NT2/D1 (cell line): ENCODE measurements around the gene EDC3.

ENCODE experiments used
- DNase-seq: peaks from one replicate; pipeline ENCODE4 v3.0.0-alpha.2; 2011; ENCODE audit warnings: low read depth, low spot score
- H3K27me3 ChIP-seq: 2 replicates; pipeline ENCODE4 v1.6.0; 2011; ENCODE audit warnings: mild to moderate bottlenecking; ENCODE audit not compliant: insufficient read length, insufficient read depth
- H3K36me3 ChIP-seq: 2 replicates; pipeline ENCODE4 v1.6.1; 2011; ENCODE audit warnings: mild to moderate bottlenecking, low read length, mixed read lengths; ENCODE audit not compliant: insufficient read depth, insufficient read length
- H3K4me1 ChIP-seq: 2 replicates; pipeline ENCODE4 v1.5.1; 2011; ENCODE audit not compliant: insufficient read depth, insufficient read length
- H3K4me3 ChIP-seq: 2 replicates; pipeline ENCODE4 v1.5.1; 2011; ENCODE audit warnings: low read depth; ENCODE audit not compliant: insufficient read length
- H3K9ac ChIP-seq: 2 replicates; pipeline ENCODE4 v1.6.0; 2011; ENCODE audit warnings: low read depth; ENCODE audit not compliant: insufficient read length
- H3K9me3 ChIP-seq: 2 replicates; pipeline ENCODE4 v1.5.1; 2011; ENCODE audit warnings: mild to moderate bottlenecking, low read length; ENCODE audit not compliant: insufficient read depth
- SUZ12 ChIP-seq: IDR thresholded peaks from 2 replicates; pipeline ENCODE4 v1.6.1; 2011; ENCODE audit not compliant: insufficient read length, insufficient read depth; ENCODE audit errors: extremely low read depth
- YY1 ChIP-seq: IDR thresholded peaks from 2 replicates; pipeline ENCODE4 v1.6.1; 2011; ENCODE audit not compliant: insufficient read length, insufficient read depth
- ZNF274 ChIP-seq: IDR thresholded peaks from 2 replicates; pipeline ENCODE4 v1.6.1; 2011; ENCODE audit warnings: mild to moderate bottlenecking, low read depth, low read length

The EDC3 gene

DNA sequence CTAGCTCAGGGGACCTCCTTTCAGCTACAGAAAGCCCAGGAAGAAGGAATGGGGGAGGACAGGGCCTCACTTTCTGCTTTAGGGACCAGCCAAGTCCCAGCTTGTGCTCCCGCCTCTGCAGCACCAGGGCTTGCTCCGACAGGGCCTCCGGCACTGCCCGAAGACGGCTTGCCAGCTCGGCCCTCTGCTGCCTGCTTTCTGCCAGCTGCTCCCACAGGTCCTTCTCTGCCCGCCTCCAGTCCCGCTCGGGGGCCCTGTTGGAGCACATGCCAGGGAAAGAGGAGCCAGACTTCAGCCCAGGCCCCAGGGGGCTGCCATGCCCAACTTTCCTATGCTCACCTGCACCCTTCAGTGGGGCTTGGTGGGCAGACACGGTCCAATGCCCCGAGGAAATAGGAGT is 84.5 kb downstream of the EDC3 start:
- TF ChIP-seq YY1 (no peak), ZNF274 (no peak), SUZ12 (no peak)
- no peak overlapping the region for H3K9ac ChIP-seq
- H3K27me3 ChIP-seq, result peaks cover 12% of the 10 kb centered on the region
- H3K9me3 ChIP-seq, result no peaks in the 10 kb centered on the region
- no peak overlapping the region for H3K4me3 ChIP-seq
- DNase-seq, result no peak
- H3K4me1 ChIP-seq, result peaks cover 11% of the 10 kb centered on the region
- no peaks in the 10 kb centered on the region for H3K36me3 ChIP-seq

DNA sequence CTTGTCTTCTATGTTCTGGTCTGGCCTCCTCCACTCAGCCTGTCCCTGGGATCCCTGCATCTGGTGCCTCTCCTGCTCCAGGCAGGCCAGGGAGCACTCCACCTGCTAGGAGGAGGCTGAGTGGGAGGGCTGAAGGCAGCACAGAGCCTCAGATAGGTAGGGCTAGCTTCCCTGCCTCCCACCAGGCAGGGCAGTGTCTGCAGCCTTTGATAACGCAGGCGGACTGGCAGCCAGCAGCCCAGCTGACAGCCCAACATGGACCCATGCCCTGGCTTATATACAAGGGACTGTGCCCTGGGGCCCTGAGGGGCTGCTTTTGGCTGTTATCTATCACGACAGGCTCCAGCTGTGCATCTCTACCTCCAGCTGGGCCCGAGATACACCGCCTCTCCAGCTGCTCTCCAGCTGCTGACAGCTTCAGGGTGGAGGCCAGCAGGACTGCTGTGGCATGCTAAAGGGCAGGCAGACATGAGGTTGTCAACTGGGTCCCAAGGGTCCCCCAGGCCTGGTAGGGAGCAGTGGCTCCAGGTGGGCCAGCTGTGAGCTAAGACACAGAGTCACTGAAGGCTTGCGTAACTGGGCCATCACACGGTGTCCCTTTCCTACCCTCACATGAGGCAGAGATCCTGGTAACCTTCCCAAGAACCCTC is 85.4 kb downstream of the EDC3 start:
- no peaks in the 10 kb centered on the region for H3K9me3 ChIP-seq
- H3K27me3 ChIP-seq, result peaks cover 12% of the 10 kb centered on the region
- peaks cover 11% of the 10 kb centered on the region for H3K4me1 ChIP-seq
- no peak for TF ChIP-seq SUZ12
- TF ChIP-seq YY1, result no peak
- no peak for TF ChIP-seq ZNF274
- no peak overlapping the region for H3K9ac ChIP-seq
- no peak overlapping the region for H3K4me3 ChIP-seq
- H3K36me3 ChIP-seq, result no peaks in the 10 kb centered on the region
- DNase-seq, result no peak

DNA sequence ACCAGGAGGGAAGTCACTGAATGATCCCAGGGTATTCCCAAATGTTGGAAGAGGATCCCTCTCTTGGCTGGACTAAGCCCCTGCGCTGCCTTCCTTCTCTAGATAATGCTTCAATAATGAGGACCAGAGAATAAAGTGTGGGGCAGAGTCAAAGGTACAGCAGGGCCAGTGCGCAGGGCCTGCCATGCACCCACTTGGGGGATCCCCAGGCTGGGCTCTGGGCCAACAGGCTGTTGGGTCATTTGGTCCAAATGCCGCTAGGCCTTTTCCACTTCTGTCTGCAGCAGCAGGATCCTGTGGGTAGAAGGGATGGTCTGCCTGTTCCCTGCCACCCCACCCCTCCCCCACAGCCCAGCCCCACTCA is 85.9 kb downstream of the EDC3 start:
- peaks cover 12% of the 10 kb centered on the region for H3K27me3 ChIP-seq
- TF ChIP-seq YY1 (no peak), SUZ12 (no peak), ZNF274 (no peak)
- H3K4me3 ChIP-seq, result no peak overlapping the region
- H3K9ac ChIP-seq, result no peak overlapping the region
- H3K36me3 ChIP-seq, result no peaks in the 10 kb centered on the region
- H3K4me1 ChIP-seq, result peaks cover 11% of the 10 kb centered on the region
- H3K9me3 ChIP-seq, result no peaks in the 10 kb centered on the region
- no peak for DNase-seq

GRCh38 chr15:74608786-74609185 is 87.0 kb downstream of the EDC3 start:
- Histone ChIP-seq H3K9ac (no peak overlapping the region), H3K36me3 (no peaks in the 10 kb centered on the region), H3K4me1 (peaks cover 11% of the 10 kb centered on the region), H3K9me3 (no peaks in the 10 kb centered on the region), H3K27me3 (peaks cover 12% of the 10 kb centered on the region), H3K4me3 (no peak overlapping the region)
- no peak for DNase-seq
- no peak for TF ChIP-seq YY1
- no peak for TF ChIP-seq SUZ12
- no peak for TF ChIP-seq ZNF274

DNA sequence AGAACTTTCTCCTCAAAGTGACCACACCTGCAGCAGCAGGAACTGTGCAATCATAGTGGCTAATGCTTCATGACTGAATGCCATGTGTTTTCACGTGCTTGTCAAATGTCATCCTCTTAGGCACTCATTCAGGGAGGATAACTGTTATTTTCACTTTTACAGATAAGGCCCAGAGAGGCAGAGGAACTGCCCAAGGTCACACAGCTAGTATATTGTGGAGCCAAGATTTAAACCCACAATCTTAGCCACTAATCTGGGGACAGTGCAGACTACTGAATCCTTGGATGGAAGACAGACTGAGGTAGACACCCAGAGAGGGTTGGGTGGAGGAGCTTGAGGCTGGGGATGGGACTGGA is 90.1 kb downstream of the EDC3 start:
- DNase-seq, result no peak
- TF ChIP-seq ZNF274 (no peak), SUZ12 (no peak), YY1 (no peak)
- Histone ChIP-seq H3K36me3 (no peaks in the 10 kb centered on the region), H3K4me1 (peaks cover 28% of the 10 kb centered on the region), H3K4me3 (no peak overlapping the region), H3K27me3 (no peaks in the 10 kb centered on the region), H3K9me3 (no peaks in the 10 kb centered on the region), H3K9ac (no peak overlapping the region)

DNA sequence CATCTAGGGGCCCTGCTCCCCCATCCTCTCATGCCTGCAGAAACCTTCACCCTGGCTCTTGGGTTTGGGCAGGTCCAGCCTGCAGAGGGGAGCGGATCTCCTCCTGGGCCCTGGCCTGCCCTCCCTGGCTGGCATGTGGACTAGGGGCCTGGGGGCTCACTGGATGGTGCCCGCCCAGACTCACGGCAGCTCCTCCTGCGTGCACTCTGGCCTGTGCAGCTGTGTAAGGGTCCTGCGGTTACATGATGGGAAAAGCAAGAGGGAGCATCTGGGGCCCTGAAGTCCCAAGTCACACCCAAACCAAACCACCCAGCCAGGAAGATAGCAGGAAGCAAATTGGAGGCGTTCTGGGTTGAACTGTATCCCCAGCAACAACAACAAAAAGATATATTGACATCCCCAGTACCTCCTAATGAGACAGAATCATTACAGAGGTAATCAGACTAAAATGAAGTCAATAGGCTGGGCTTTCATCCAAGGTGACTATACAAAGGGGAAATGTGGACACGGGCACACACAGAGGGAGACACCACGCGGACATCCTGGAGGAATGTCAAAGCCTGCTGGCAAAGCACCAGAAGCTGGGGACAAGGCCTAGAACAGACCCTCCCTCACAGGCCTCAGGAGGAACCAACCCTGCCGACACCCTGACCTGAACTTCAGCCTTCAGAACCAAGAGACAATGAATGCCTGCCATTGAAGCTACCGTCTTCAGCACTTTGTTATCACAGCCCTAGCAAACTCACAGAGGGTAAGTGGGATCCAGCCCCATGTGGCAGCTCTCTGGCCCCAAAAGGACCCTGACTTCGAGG is 90.6 kb downstream of the EDC3 start:
- TF ChIP-seq YY1 (no peak), SUZ12 (no peak), ZNF274 (no peak)
- Histone ChIP-seq H3K4me1 (peaks cover 27% of the 10 kb centered on the region), H3K9me3 (no peaks in the 10 kb centered on the region), H3K9ac (no peak overlapping the region), H3K4me3 (no peak overlapping the region), H3K27me3 (no peaks in the 10 kb centered on the region), H3K36me3 (peaks cover 3% of the 10 kb centered on the region)
- DNase-seq, result no peak

DNA sequence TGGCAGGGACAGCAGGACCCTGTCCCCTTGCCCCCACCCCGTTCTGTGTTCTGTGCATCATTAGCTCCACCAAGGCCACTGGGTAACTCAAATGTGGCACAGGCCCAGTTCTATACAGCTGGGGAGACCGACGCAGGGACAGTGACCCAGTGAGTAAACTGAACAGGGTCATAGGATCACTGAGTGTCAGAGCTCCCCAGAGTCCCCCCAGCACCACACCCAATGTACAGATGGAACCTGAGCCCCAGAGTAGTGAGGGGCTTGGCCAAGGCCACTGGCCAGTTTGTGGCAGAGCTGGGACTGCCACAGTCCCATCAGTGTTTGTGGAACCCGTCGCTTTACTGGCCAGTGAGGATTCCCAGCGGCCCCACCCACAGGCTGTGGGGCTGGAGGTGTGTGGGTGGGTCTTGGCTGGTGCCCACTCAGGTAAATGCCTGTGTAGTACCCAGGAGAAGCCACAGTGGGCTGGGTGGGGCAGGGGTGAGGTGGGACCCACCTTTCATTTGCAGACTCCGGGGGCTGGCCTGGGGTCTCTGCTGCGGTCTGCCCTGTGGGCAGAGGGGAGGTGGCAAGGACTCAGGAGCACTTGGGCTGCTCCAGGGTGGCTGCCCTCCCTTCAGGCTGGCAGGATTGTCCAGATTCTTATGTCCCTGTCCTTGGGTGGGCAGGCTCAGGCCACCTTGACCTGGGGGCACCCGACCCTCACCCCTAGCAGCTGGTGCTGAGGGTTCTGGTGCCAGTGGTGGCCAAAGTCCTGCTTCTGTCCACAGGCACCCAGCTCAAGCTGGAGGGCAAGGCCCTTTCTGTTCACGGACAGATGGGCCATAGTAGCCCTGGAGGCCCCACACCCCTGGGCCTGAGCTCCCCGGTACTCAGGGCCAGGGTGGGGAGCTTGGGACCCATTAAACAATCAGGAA is 91.8 kb downstream of the EDC3 start:
- no peak overlapping the region for H3K9ac ChIP-seq
- no peak for DNase-seq
- no peaks in the 10 kb centered on the region for H3K27me3 ChIP-seq
- H3K4me3 ChIP-seq, result no peak overlapping the region
- peaks cover 11% of the 10 kb centered on the region for H3K36me3 ChIP-seq
- no peak for TF ChIP-seq ZNF274
- no peak for TF ChIP-seq YY1
- TF ChIP-seq SUZ12, result no peak
- peaks cover 28% of the 10 kb centered on the region for H3K4me1 ChIP-seq
- no peaks in the 10 kb centered on the region for H3K9me3 ChIP-seq
